Panc1 (cell line): Measurements from ENCODE around the gene NGEF. TPM values are rescaled to one million over a fixed set of nuclear protein-coding genes. Genes with fewer than 3 reads are reported as not detected.

Experiments used
- ATAC-seq: fragments of 200-7000 bp; cut with Tn5 transposase; 2 replicates; pipeline ENCODE4 v1.9.1; 2020; ENCODE audit warnings: mild to moderate bottlenecking, moderate library complexity
- BruUV-seq: library from RNA; stranded (reverse); fragments of 400-500 nt; replicated peaks from 2 replicates; lab custom pipeline; 2021; lab: Mats Ljungman, UMichigan
- CTCF ChIA-PET: fragments of 300-600 bp; sonication (Branson Sonifier 250); formaldehyde crosslinking; loops from one replicate; lab custom pipeline; 2022; ENCODE audit warnings: antibody characterized with exemption; lab: Charles Lee
- POLR2A ChIA-PET: fragments of 300-600 bp; sonication (Branson Sonifier 250); formaldehyde crosslinking; loops from one replicate; lab custom pipeline; 2022; ENCODE audit warnings: antibody characterized with exemption; lab: Charles Lee
- DNase-seq: peaks from one replicate; pipeline ENCODE4 v3.0.0-alpha.2; 2010; ENCODE audit warnings: low read depth, low spot score
- H3K27ac ChIP-seq: 2 replicates; pipeline ENCODE4 v1.5.1; 2011; ENCODE audit warnings: mild to moderate bottlenecking, low read length, inconsistent platforms
- H3K27me3 ChIP-seq: fragments of 200-500 bp; sonication (Bioruptor generic); 2 replicates; pipeline ENCODE4 v1.6.0; 2014; ENCODE audit warnings: low read length, inconsistent platforms; ENCODE audit not compliant: control insufficient read depth, insufficient read depth
- H3K36me3 ChIP-seq: fragments of 200-500 bp; sonication (Bioruptor generic); 2 replicates; pipeline ENCODE4 v1.5.1; 2014; ENCODE audit warnings: inconsistent platforms, mild to moderate bottlenecking, low read length, moderate library complexity; ENCODE audit not compliant: control insufficient read depth, insufficient read depth
- H3K4me1 ChIP-seq: 2 replicates; pipeline ENCODE4 v1.5.1; 2011; ENCODE audit warnings: inconsistent platforms, mild to moderate bottlenecking, low read length, moderate library complexity; ENCODE audit not compliant: control insufficient read depth, insufficient read depth
- H3K4me3 ChIP-seq, 2 experiments: 2 replicates each; pipeline ENCODE4 v1.5.1; 2011 to 2012; ENCODE audit warnings: low read depth in 2 of 2, low read length in 2 of 2, mild to moderate bottlenecking in 2 of 2, inconsistent platforms in 1 of 2, moderate library complexity in 1 of 2
- H3K9me3 ChIP-seq: fragments of 200-500 bp; sonication (Bioruptor generic); 2 replicates; pipeline ENCODE4 v1.5.1; 2014; ENCODE audit warnings: low read depth, mild to moderate bottlenecking, inconsistent platforms, low read length, moderate library complexity; ENCODE audit not compliant: control insufficient read depth, insufficient read depth
- CTCF ChIP-seq: fragments of 450-650 bp; IDR thresholded peaks from 2 replicates; pipeline ENCODE4 v1.5.1; 2017; ENCODE audit warnings: mild to moderate bottlenecking
- POLR2AphosphoS5 ChIP-seq: IDR thresholded peaks from 2 replicates; pipeline ENCODE4 v1.6.1; 2012; ENCODE audit warnings: mild to moderate bottlenecking, low read depth, low read length, moderate library complexity
- SIN3A ChIP-seq: IDR thresholded peaks from 2 replicates; pipeline ENCODE4 v1.6.1; 2012; ENCODE audit warnings: low read depth, mild to moderate bottlenecking, low read length, moderate library complexity, borderline replicate concordance; ENCODE audit not compliant: insufficient read depth
- TCF7L2 ChIP-seq: IDR thresholded peaks from 2 replicates; pipeline ENCODE4 v1.6.1; 2011; ENCODE audit warnings: mild to moderate bottlenecking, low read depth, low read length, inconsistent platforms
- in situ Hi-C: cut with HindIII; loops from 2 replicates; pipeline ENCODE4 v1.10.0; 2016; ENCODE audit warnings: low sequenced_read_pairs, low pct_unique_long_range_greater_than_20kb
- intact Hi-C: fragments of 100-400 bp; cut with micrococcal nuclease; formaldehyde crosslinking; loops from one replicate; pipeline ENCODE4 v1.10.0; 2022; ENCODE audit not compliant: unreplicated experiment
- total RNA-seq: library from RNA; stranded (reverse); gene quantifications from one replicate; pipeline ENCODE4 v1.2.1, GENCODE V29; 2021; ENCODE audit not compliant: unreplicated experiment
- TF ChIP-seq, protein P1 (sequence below), 2 experiments: IDR thresholded peaks; 2 replicates each; pipeline ENCODE4 v1.6.1; 2011 to 2012; ENCODE audit warnings: low read depth in 2 of 2, control low read depth in 1 of 2, low read length in 1 of 2, mild to moderate bottlenecking in 1 of 2, moderate library complexity in 1 of 2; ENCODE audit not compliant: insufficient read depth in 1 of 2

The NGEF gene
- total RNA-seq, 1 experiment from 2014 or later = 17.8 TPM

DNA sequence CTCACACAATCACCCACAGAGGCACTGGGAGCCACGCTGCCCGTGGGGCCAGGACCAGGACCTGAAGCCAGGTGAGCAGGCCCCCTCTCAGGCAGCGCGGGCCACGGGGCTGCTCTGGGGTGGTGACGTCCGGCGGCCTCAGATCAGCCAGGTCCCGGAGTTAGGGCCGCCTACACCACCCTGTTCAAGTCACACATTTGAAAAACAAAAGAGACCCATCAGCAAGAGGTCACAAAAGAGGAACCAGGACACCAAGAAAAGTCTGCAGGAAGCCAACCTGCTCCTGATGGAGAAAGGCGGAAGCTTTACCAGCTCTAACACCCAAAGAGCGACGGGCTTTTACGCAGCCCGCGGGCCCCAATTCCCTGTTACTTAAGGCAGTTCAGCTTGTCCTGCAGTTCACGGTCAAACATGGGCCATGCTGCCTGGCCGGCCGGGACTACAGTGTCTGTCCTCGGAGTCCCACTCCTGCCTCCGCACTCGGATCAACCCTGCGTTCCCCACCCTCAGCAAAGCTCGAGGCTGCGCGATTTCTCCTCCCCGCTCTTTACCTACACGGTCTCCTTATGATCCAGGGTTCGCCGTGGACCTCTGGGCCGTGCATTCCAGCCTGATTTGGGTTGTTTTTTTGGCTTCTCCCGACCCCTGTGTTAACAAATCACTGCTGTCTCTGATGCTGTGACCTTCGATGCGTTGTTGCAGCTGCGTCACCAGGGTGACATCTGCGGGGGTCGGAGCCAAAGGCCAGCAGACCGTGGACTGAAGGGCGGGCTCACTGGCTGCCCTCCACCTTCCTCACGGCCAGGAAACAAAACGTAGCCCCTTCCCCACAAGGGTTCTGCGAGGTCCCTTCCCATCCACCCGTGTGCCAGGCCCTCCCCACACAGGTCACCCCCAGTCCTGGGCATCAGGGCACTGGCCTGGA, 112.0 kb downstream of the NGEF start:
- ChIA-PET POLR2A (no interaction called here), CTCF (no interaction called here)
- no peaks in the 10 kb centered on the region for H3K9me3 ChIP-seq
- no TSS peak for BruUV-seq
- TF ChIP-seq SIN3A = no peak
- TF ChIP-seq, protein P1, sequence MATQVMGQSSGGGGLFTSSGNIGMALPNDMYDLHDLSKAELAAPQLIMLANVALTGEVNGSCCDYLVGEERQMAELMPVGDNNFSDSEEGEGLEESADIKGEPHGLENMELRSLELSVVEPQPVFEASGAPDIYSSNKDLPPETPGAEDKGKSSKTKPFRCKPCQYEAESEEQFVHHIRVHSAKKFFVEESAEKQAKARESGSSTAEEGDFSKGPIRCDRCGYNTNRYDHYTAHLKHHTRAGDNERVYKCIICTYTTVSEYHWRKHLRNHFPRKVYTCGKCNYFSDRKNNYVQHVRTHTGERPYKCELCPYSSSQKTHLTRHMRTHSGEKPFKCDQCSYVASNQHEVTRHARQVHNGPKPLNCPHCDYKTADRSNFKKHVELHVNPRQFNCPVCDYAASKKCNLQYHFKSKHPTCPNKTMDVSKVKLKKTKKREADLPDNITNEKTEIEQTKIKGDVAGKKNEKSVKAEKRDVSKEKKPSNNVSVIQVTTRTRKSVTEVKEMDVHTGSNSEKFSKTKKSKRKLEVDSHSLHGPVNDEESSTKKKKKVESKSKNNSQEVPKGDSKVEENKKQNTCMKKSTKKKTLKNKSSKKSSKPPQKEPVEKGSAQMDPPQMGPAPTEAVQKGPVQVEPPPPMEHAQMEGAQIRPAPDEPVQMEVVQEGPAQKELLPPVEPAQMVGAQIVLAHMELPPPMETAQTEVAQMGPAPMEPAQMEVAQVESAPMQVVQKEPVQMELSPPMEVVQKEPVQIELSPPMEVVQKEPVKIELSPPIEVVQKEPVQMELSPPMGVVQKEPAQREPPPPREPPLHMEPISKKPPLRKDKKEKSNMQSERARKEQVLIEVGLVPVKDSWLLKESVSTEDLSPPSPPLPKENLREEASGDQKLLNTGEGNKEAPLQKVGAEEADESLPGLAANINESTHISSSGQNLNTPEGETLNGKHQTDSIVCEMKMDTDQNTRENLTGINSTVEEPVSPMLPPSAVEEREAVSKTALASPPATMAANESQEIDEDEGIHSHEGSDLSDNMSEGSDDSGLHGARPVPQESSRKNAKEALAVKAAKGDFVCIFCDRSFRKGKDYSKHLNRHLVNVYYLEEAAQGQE (IDR thresholded peaks at IDR 0.05; ENCODE audit: insufficient read depth in 1 of 2, low read depth in 2 of 2, low read length in 1 of 2) = no peak
- TF ChIP-seq TCF7L2 = no peak
- no peak for TF ChIP-seq POLR2AphosphoS5
- TF ChIP-seq CTCF = no peak
- ATAC-seq = no peak
- H3K27ac ChIP-seq = peak overlapping the region; percentile 62
- H3K4me3 ChIP-seq = no peak overlapping the region; a peak in 1 of 4 replicates
- no peaks in the 10 kb centered on the region for H3K27me3 ChIP-seq
- intact Hi-C loops = no loop called here
- H3K36me3 ChIP-seq = no peaks in the 10 kb centered on the region
- in situ Hi-C loops = no loop called here
- H3K4me1 ChIP-seq = peaks cover 31% of the 10 kb centered on the region
- DNase-seq = no peak

GRCh38 chr2:232898592-232899543, 114.2 kb downstream of the NGEF start:
- TF ChIP-seq POLR2AphosphoS5 (no peak), SIN3A (no peak), CTCF (no peak), TCF7L2 (no peak)
- TF ChIP-seq, protein P1 (IDR thresholded peaks at IDR 0.05; ENCODE audit: insufficient read depth in 1 of 2, low read depth in 2 of 2, low read length in 1 of 2) = no peak
- ChIA-PET POLR2A (no interaction called here), CTCF (no interaction called here)
- ATAC-seq (no peak), DNase-seq (no peak)
- Histone ChIP-seq H3K4me1 (peaks cover 29% of the 10 kb centered on the region), H3K4me3 (no peak overlapping the region), H3K27me3 (no peaks in the 10 kb centered on the region), H3K36me3 (no peaks in the 10 kb centered on the region), H3K27ac (no peak overlapping the region), H3K9me3 (no peaks in the 10 kb centered on the region)
- in situ Hi-C loops (no loop called here), intact Hi-C loops (no loop called here)
- no TSS peak for BruUV-seq
